ENCODE data around the gene UBR4.

The UBR4 gene

GRCh38 chr1:19057182-19057779, 152.8 kb downstream of the UBR4 start:
- no peak for DNase-seq (ENCODE audit: low read depth in 2 of 2)

DNA sequence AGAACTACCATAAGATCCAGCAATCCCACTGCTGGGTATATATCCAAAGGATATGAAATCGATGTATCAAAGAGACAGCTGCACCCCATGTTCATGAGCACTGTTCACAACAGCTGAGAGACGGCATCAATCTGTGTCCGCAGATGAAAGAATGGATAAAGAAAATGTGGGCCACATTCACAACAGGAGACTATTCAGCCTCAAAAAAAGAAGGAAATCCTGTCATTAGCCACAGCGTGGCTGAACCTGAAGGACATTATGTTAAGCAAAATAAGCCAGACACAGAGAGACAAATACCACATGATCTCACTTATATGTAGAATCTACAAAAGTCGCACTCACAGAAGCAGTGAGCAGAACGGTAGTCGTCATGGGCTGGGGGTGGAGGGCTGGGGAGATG, 154.4 kb downstream of the UBR4 start:
- no peak for DNase-seq (ENCODE audit: low read depth in 2 of 2)

DNA sequence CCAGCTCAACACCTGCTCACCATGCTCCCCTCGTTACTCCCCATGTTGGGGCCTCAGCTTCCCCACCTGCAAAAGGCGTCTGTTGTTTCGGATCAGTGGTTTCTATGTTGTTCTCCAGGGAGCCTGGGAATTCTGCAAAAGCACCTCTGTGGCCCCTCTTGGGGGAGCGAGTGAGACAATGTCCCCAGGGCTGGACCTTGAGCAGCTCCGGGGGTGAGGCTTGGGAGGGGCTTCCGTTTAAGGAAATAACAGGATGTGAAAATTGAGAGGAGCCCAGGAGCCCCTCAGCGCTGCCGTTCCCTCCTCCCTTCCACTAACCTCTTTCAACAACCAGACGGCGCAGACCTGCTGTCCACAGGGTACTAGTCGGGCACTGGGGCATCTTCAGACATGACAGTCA, 155.1 kb downstream of the UBR4 start:
- no peak for DNase-seq (ENCODE audit: low read depth in 2 of 2)

GRCh38 chr1:19054216-19054615, 155.8 kb downstream of the UBR4 start:
- DNase-seq (ENCODE audit: low read depth in 2 of 2), result no peak

- DNase-seq (ENCODE audit: low read depth in 2 of 2), result no peak
Measured at GRCh38 chr1:19053486-19053885, 156.6 kb downstream of the UBR4 start.

DNA sequence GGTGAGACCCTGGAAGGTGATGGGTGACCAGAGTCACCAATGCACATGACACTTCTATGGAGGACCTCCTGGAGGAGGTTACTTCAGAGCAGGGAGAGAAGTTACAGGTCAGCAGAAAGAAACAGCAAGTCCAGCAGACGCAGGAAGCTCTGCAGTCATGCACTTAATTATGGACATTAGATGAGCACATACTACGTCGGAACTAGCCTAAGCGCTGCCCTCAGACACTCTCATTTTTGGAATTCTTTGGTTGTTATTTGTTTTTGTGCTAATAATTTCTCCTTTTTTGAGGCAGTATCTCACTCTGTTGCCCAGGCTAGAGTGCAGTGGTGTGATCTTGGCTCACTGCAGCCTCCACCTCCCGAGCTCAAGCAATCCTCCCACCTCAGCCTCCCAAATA, 160.3 kb downstream of the UBR4 start:
- DNase-seq (ENCODE audit: low read depth in 2 of 2), result no peak

DNA sequence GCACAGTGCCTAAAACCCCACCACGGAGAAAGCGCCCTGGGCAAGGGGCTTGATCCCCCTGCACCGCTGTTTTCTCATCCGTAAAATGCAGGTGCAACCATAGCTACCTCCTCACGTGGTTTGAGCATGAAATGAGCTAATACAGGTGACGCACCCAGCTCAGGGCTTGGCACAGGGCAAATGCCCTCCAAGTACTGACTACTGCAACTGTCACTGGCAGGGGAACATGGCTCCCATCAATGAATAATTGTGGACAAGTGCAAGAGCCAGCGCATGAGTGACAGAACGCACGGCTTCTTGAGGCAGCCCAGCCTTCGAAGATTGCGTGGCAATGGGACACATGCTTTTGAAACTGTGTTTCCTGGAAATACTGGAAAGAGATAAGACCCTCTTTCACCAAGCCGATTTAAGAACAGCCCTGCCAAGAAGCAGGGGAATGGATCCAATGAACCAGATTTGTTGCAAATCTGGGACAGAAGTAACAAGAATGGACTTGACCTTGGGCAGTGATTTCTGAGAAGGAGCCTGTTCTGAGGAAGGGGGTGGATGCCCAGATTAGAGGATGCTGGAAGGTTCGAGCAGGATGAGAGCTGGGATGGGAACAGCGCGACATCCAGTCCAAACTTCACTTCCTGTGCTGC, 160.8 kb downstream of the UBR4 start:
- DNase-seq (ENCODE audit: low read depth in 2 of 2), result no peak

- DNase-seq (ENCODE audit: low read depth in 2 of 2), result no peak
Measured at GRCh38 chr1:19046972-19047731, 162.9 kb downstream of the UBR4 start.

- no peak for DNase-seq (ENCODE audit: low read depth in 2 of 2)
Measured at GRCh38 chr1:19045898-19046880, 163.9 kb downstream of the UBR4 start.

GRCh38 chr1:19044975-19045831, 164.9 kb downstream of the UBR4 start:
- DNase-seq (ENCODE audit: low read depth in 2 of 2), result peak; percentile 16 to 22

GRCh38 chr1:19044471-19044870, 165.6 kb downstream of the UBR4 start:
- DNase-seq (ENCODE audit: low read depth in 2 of 2), result no peak

- no peak for DNase-seq (ENCODE audit: low read depth in 2 of 2)
Measured at GRCh38 chr1:19043579-19044443, 166.3 kb downstream of the UBR4 start.

- DNase-seq (ENCODE audit: low read depth in 2 of 2), result peak in 1 of 2 donors; percentile 6
Measured at GRCh38 chr1:19042675-19043578, 167.1 kb downstream of the UBR4 start.

DNA sequence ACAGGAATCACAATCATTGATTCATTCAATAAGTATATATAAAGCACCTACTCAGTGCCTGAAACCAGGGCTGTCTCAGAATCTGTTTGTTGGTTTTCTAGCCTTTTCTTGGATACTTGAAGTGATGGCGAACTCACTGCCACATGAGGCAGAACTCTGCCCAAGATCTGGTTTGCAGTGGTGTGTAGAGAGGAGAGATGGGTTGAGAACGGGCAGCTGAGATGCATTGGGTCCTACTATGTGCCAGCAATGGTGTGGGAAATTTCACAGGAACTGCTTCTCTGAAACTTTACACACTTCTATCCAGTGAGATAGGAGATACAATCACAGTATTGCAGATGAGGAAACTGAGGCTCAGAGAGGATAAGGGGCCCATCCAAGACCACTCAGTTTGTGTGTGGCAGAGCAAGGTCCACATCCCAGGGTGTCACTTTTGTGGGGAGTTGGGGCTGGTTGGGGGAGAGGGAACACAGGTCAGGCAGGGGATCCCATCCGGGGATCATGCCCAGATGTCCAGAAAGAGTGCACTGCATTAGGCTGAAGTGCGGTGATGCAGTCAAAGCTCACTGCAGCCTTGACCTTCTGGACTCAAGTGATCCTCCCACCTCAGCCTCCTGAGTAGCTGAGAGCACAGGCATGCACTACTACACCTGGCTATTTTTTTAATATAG, 169.9 kb downstream of the UBR4 start:
- no peak for DNase-seq (ENCODE audit: low read depth in 2 of 2)

DNA sequence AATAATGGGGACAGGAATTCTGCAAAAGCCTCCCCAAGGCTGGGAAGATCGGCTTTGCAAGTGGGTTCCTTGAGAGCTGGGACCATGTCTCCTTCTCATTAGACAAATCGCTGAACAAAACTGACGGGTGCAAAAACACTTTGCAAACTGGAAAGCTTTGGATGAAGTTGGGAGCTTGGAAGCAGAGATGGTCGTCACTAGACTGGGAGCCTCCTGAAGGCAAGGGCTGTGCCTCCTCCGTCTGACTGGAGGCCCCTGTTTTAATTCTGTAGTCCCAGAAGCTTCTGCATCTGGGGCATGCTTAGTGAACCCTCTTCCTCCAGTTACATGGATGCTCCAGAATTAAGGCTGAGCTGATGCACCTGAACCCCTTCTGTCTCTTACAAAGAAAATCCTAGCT, 171.3 kb downstream of the UBR4 start:
- DNase-seq (ENCODE audit: low read depth in 2 of 2), result no peak

DNA sequence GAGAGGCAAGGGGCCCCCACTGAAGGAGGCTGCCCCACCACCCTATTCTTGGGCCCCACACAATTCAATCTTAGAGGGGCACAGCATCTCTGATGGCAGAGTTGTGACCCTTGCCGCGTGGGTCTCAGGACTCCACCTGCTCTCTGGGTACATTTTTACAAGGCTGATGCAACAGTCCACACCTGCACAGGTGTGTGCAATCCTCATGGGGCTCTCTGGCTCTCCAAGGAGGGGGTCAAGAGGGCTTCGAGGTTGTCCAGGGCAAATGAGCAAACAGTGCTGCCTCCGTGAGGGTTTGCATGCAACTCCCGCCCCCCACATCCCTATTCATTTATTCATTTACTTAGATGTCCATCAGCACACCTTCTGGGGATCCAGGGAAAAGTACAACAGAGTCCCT, 172.0 kb downstream of the UBR4 start:
- DNase-seq (ENCODE audit: low read depth in 2 of 2), result no peak

- no peak for DNase-seq (ENCODE audit: low read depth in 2 of 2)
Measured at GRCh38 chr1:19037659-19038058, 172.4 kb downstream of the UBR4 start.

Data from stimulated activated CD8-positive, alpha-beta memory T cell treated with anti-CD3 and anti-CD28 coated beads, Interleukin-15, amount 100 ng/mL, for 48 hours (primary cell).